IMR-90 (cell line): ENCODE data around the gene MAGEA9. TPM values are rescaled to one million over a fixed set of nuclear protein-coding genes. Genes with fewer than 3 reads are reported as not detected.
"Not testable (repeated sequence)": the region's sequence is repeated elsewhere in the genome, so short reads cannot be mapped to it uniquely, and the experiment has no call there.

ENCODE experiments used
- ATAC-seq: fragments of 200-7000 bp; cut with Tn5 transposase; 2 replicates; pipeline ENCODE4 v1.9.1; 2020; ENCODE audit warnings: low read depth, mild to moderate bottlenecking, moderate library complexity
- BruUV-seq: library from RNA; stranded (reverse); fragments of 400-500 nt; replicated peaks from 2 replicates; lab custom pipeline; 2021; lab: Mats Ljungman, UMichigan
- CTCF ChIA-PET: fragments of 300-600 bp; formaldehyde crosslinking; extraction: SDS; loops from one replicate; lab custom pipeline; 2021; ENCODE audit warnings: antibody characterized with exemption; lab: Yijun Ruan, JAX
- POLR2A ChIA-PET: fragments of 300-600 bp; sonication (Branson Sonifier 250); formaldehyde crosslinking; loops from one replicate; lab custom pipeline; 2022; ENCODE audit warnings: antibody characterized with exemption; ENCODE audit not compliant: unreplicated experiment; lab: Charles Lee
- DNase-seq: peaks from one replicate; pipeline ENCODE4 v3.0.0; 2013
- H2AFZ ChIP-seq: replicated peaks from 2 replicates; pipeline ENCODE3; 2013; ENCODE audit warnings: low read length, mild to moderate bottlenecking; ENCODE audit not compliant: poor library complexity
- H2AK5ac ChIP-seq: 2 replicates; pipeline ENCODE4 v1.6.1; 2013; ENCODE audit warnings: low read depth, low read length, inconsistent platforms
- H2AK9ac ChIP-seq: replicated peaks from 2 replicates; pipeline ENCODE3; 2013; ENCODE audit warnings: mild to moderate bottlenecking, low read depth, low read length, moderate library complexity; ENCODE audit not compliant: poor library complexity
- H2BK120ac ChIP-seq: 2 replicates; pipeline ENCODE4 v1.6.1; 2013; ENCODE audit warnings: low read depth, low read length, inconsistent platforms
- H2BK15ac ChIP-seq: 3 replicates; pipeline ENCODE4 v1.6.1; 2013; ENCODE audit warnings: low read depth, low read length, inconsistent platforms
- H2BK20ac ChIP-seq: 2 replicates; pipeline ENCODE4 v1.6.1; 2013; ENCODE audit warnings: low read depth, mild to moderate bottlenecking, inconsistent platforms, low read length, moderate library complexity
- H2BK5ac ChIP-seq: 2 replicates; pipeline ENCODE4 v1.6.1; 2013; ENCODE audit warnings: mild to moderate bottlenecking, low read depth, low read length, inconsistent platforms; ENCODE audit not compliant: poor library complexity, severe bottlenecking
- H3K14ac ChIP-seq: replicated peaks from 2 replicates; pipeline ENCODE4 v1.6.1; 2013; ENCODE audit warnings: low read depth, low read length, inconsistent platforms
- H3K18ac ChIP-seq: 2 replicates; pipeline ENCODE4 v1.6.1; 2013; ENCODE audit warnings: low read depth, low read length, control low read depth
- H3K23ac ChIP-seq: 2 replicates; pipeline ENCODE4 v1.6.1; 2013; ENCODE audit warnings: low read depth, low read length, inconsistent platforms
- H3K27ac ChIP-seq: 2 replicates; pipeline ENCODE4 v1.5.1; 2013; ENCODE audit warnings: mild to moderate bottlenecking, control low read depth, low read length; ENCODE audit not compliant: insufficient read depth
- H3K27me3 ChIP-seq: 2 replicates; pipeline ENCODE4 v1.6.1; 2013; ENCODE audit warnings: low read length; ENCODE audit not compliant: control insufficient read depth, insufficient read depth
- H3K36me3 ChIP-seq: 2 replicates; pipeline ENCODE4 v1.6.1; 2013; ENCODE audit warnings: low read length, mixed read lengths; ENCODE audit not compliant: control insufficient read depth, insufficient read depth
- H3K4ac ChIP-seq: 2 replicates; pipeline ENCODE4 v1.6.1; 2013; ENCODE audit warnings: low read depth, low read length, inconsistent platforms
- H3K4me1 ChIP-seq: 2 replicates; pipeline ENCODE4 v1.6.1; 2013; ENCODE audit warnings: low read length, mixed read lengths; ENCODE audit not compliant: control insufficient read depth, insufficient read depth
- H3K4me2 ChIP-seq: 2 replicates; pipeline ENCODE4 v1.6.1; 2013; ENCODE audit warnings: low read depth, mild to moderate bottlenecking, control low read depth, low read length, moderate library complexity
- H3K4me3 ChIP-seq: 2 replicates; pipeline ENCODE4 v1.5.1; 2013; ENCODE audit warnings: low read depth, mild to moderate bottlenecking, control low read depth, low read length, moderate library complexity; ENCODE audit not compliant: insufficient read depth
- H3K56ac ChIP-seq: 2 replicates; pipeline ENCODE4 v1.6.1; 2013; ENCODE audit warnings: low read length, inconsistent platforms; ENCODE audit not compliant: insufficient read depth; ENCODE audit errors: extremely low read depth
- H3K79me1 ChIP-seq, 2 experiments: 2 replicates each; pipeline ENCODE4 v1.6.1; 2013; ENCODE audit warnings: low read length in 2 of 2, inconsistent platforms in 1 of 2, low read depth in 1 of 2
- H3K9ac ChIP-seq: 2 replicates; pipeline ENCODE4 v1.6.1; 2013; ENCODE audit warnings: low read depth, low read length, control low read depth
- H3K9me1 ChIP-seq: 2 replicates; pipeline ENCODE4 v1.6.1; 2013; ENCODE audit warnings: low read length, inconsistent platforms; ENCODE audit not compliant: insufficient read depth
- H3K9me3 ChIP-seq: 2 replicates; pipeline ENCODE4 v1.6.1; 2013; ENCODE audit warnings: low read length; ENCODE audit not compliant: control insufficient read depth, insufficient read depth
- H4K20me1 ChIP-seq: 2 replicates; pipeline ENCODE4 v1.6.1; 2013; ENCODE audit warnings: low read length, inconsistent platforms; ENCODE audit not compliant: insufficient read depth
- H4K5ac ChIP-seq: 2 replicates; pipeline ENCODE4 v1.6.1; 2013; ENCODE audit warnings: mild to moderate bottlenecking, low read depth, low read length, control low read depth
- H4K8ac ChIP-seq, 2 experiments: 2 replicates each; pipeline ENCODE4 v1.6.1; 2013; ENCODE audit warnings: low read depth in 2 of 2, low read length in 2 of 2, control low read depth in 1 of 2, inconsistent platforms in 1 of 2
- H4K91ac ChIP-seq: 2 replicates; pipeline ENCODE4 v1.6.1; 2013; ENCODE audit warnings: low read depth, low read length, inconsistent platforms; ENCODE audit not compliant: insufficient read depth
- NFE2L2 ChIP-seq: fragments of 150-350 bp; IDR thresholded peaks from 2 replicates; pipeline ENCODE4 v1.6.1; 2016; ENCODE audit warnings: low read depth, mild to moderate bottlenecking, low read length
- RFX5 ChIP-seq: IDR thresholded peaks from 2 replicates; pipeline ENCODE4 v1.8.0; 2012; ENCODE audit warnings: low read depth, mild to moderate bottlenecking, low read length, moderate library complexity
- WGBS, 2 experiments: methylation state at CpG; one replicate each; pipeline versions ENCODE4 v1.1.5 to v1.1.7; 2013; ENCODE audit warnings: missing lambda C conversion rate in 2 of 2; ENCODE audit not compliant: insufficient read length in 1 of 2; ENCODE audit errors: extremely low coverage in 2 of 2; 5-methylcytosine and 5-hydroxymethylcytosine counted together
- dilution Hi-C: fragments of 300-500 bp; cut with HindIII; formaldehyde crosslinking; loops from one replicate; pipeline ENCODE4 v1.14.3; 2018; ENCODE audit warnings: low sequenced_read_pairs; ENCODE audit not compliant: unreplicated experiment
- in situ Hi-C: fragments of 300-500 bp; cut with MboI; formaldehyde crosslinking; loops from 3 replicates; pipeline ENCODE4 v1.14.3; 2019; ENCODE audit warnings: low sequenced_read_pairs, inconsistent platforms, mixed read lengths
- intact Hi-C: fragments of 100-400 bp; cut with micrococcal nuclease; formaldehyde crosslinking; loops from 2 replicates; pipeline ENCODE4 v1.10.0; 2022
- polyA plus RNA-seq, 3 experiments: library from polyadenylated mRNA; depleted of rRNA; stranded (reverse); fragments of >200 nt; gene quantifications; 2 replicates each; pipeline ENCODE4 v1.2.3, GENCODE V29; 2012; ENCODE audit warnings: low replicate concordance in 1 of 3
- total RNA-seq: library from RNA; depleted of rRNA; stranded (reverse); fragments of >200 nt; gene quantifications from 2 replicates; pipeline ENCODE4 v1.2.3, GENCODE V29; 2012

Gene MAGEA9
- total and polyA plus RNA-seq, 2 of the 4 experiments (the other 2 are of a cell fraction) = not detected

DNA sequence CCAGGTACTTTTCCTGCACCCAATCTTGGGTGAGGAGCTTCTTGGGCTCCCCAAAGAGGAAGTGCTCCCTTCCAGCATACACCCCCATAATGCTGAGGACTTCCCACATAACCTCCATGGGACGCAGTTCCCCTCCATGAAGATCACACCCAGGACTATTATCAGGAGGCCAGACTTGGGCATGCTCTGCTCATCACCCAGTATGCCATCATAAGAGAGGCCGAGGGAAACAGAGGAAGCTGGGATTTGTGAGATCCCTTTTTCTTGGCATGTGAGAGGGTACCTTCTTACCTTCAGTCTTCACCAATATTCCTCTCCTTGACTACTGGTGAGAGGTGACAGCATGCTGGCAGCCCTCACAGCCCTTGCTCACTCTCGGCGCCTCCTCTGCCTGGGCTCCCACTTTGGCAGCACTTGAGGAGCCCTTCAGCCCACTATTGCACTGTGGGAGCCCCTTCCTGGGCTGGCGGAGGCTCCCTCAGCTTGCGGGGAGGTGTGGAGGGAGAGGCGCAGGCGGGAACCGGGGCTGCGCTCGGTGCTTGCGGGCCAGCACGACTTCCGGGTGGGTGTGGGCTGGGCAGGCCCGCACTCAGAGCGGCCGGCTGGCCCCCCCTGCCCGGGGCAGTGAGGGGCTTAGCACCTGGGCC is 23.5 kb upstream of the MAGEA9 start:
- ChIA-PET POLR2A (no interaction called here), CTCF (no interaction called here)
- WGBS, 2 experiments = 87% methylated on average over 10 of the region's 18 CpGs; no CpG with 5 or more reads in 1 of the 2 experiments
- H3K4me2 ChIP-seq = no peak overlapping the region
- H2BK15ac ChIP-seq = no peak overlapping the region
- H2AK9ac ChIP-seq = no peak overlapping the region
- H3K9me3 ChIP-seq = no peaks in the 10 kb centered on the region; the same call in 1 of the 2 replicates
- H4K20me1 ChIP-seq = no peaks in the 10 kb centered on the region
- H2BK120ac ChIP-seq = no peak overlapping the region
- no peak for DNase-seq
- H4K91ac ChIP-seq = no peak overlapping the region
- ATAC-seq = no peak
- no peaks in the 10 kb centered on the region for H3K9me1 ChIP-seq
- no peak overlapping the region for H3K23ac ChIP-seq
- no peak overlapping the region for H4K5ac ChIP-seq
- H3K14ac ChIP-seq = no peak overlapping the region
- TF ChIP-seq NFE2L2 (no peak), RFX5 (no peak)
- H4K8ac ChIP-seq = no peak overlapping the region
- H3K4me3 ChIP-seq = no peak overlapping the region
- H2BK20ac ChIP-seq = no peak overlapping the region
- H3K18ac ChIP-seq = no peak overlapping the region
- no peak overlapping the region for H3K9ac ChIP-seq
- H2AK5ac ChIP-seq = no peak overlapping the region
- H2AFZ ChIP-seq = no peak overlapping the region
- H3K4me1 ChIP-seq = no peaks in the 10 kb centered on the region
- BruUV-seq = no TSS peak
- dilution Hi-C loops = no loop called here
- intact Hi-C loops = no loop called here
- H3K36me3 ChIP-seq = no peaks in the 10 kb centered on the region
- no peaks in the 10 kb centered on the region for H3K79me1 ChIP-seq
- in situ Hi-C loops = loop anchor here (25.0 kb wide), 1 partner anchor 104 kb away; no protein-coding TSS in a partner anchor
- H3K27me3 ChIP-seq = no peaks in the 10 kb centered on the region
- no peak overlapping the region for H2BK5ac ChIP-seq
- H3K27ac ChIP-seq = no peak overlapping the region
- no peak overlapping the region for H3K56ac ChIP-seq
- no peak overlapping the region for H3K4ac ChIP-seq

DNA sequence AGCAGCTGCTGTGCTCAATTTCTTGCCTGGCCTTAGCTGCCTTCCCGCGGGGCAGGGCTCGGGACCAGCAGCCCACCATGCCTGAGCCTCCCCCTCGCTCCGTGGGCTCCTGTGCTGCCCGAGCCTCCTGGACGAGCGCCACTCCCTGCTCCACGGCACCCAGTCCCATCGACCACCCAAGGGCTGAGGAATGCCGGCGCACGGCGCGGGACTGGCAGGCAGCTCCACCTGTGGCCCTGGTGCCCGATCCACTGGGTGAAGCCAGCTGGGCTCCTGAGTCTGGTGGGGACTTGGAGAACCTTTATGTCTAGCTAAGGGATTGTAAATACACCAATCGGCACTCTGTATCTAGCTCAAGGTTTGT is 23.0 kb upstream of the MAGEA9 start:
- H2AFZ ChIP-seq, dilution Hi-C loops, H3K18ac ChIP-seq, H3K4ac ChIP-seq, H3K23ac ChIP-seq, H3K56ac ChIP-seq, H2BK15ac ChIP-seq, H3K9me3 ChIP-seq, DNase-seq, ATAC-seq, H3K4me2 ChIP-seq, H3K14ac ChIP-seq, H2BK5ac ChIP-seq, H4K8ac ChIP-seq, POLR2A ChIA-PET, H4K20me1 ChIP-seq, H4K91ac ChIP-seq, H4K5ac ChIP-seq, H3K9me1 ChIP-seq, H2AK9ac ChIP-seq, H3K27ac ChIP-seq, H3K9ac ChIP-seq, H2AK5ac ChIP-seq, H3K27me3 ChIP-seq, CTCF ChIA-PET, intact Hi-C loops, H3K4me3 ChIP-seq, BruUV-seq, H3K36me3 ChIP-seq, H3K79me1 ChIP-seq, H3K4me1 ChIP-seq, H2BK120ac ChIP-seq, H2BK20ac ChIP-seq: not testable (repeated sequence)
- in situ Hi-C loops = loop anchor here (25.0 kb wide), 1 partner anchor 104 kb away; no protein-coding TSS in a partner anchor
- whole genome bisulfite sequencing, 2 experiments = no CpG with 5 or more reads among the region's 17 CpGs
